D721Med (cell line): Measurements from ENCODE around the gene PRKCA.

ENCODE experiments used
- DNase-seq: peaks from one replicate; pipeline ENCODE4 v3.0.0; 2011; ENCODE audit warnings: low spot score; ENCODE audit not compliant: insufficient read length
- FAIRE-seq: peaks from 2 replicates; lab custom pipeline; 2011; peaks lifted over from hg19 to GRCh38; lab: Jason Lieb, UNC
- CTCF ChIP-seq: IDR thresholded peaks from 2 replicates; pipeline ENCODE4 v1.5.1; 2012; ENCODE audit warnings: mild to moderate bottlenecking, control low read depth; ENCODE audit not compliant: insufficient read depth; ENCODE audit errors: missing control alignments

PRKCA gene

GRCh38 chr17:66727634-66728570 is 425.5 kb downstream of the PRKCA start:
- TF ChIP-seq CTCF, result peak; percentile 99
- FAIRE-seq (no peak), DNase-seq (peak; percentile 65)

GRCh38 chr17:66730461-66730923 is 428.1 kb downstream of the PRKCA start:
- TF ChIP-seq CTCF, result no peak
- FAIRE-seq (no peak), DNase-seq (no peak)

GRCh38 chr17:66733759-66734158 is 431.3 kb downstream of the PRKCA start:
- TF ChIP-seq CTCF, result no peak
- FAIRE-seq, result no peak
- no peak for DNase-seq

GRCh38 chr17:66734186-66734943 is 432.0 kb downstream of the PRKCA start:
- DNase-seq, result no peak
- no peak for FAIRE-seq
- no peak for TF ChIP-seq CTCF

- no peak for DNase-seq
- no peak for FAIRE-seq
- TF ChIP-seq CTCF, result peak; percentile 21
Observed at GRCh38 chr17:66737524-66737923, 435.1 kb downstream of the PRKCA start.

GRCh38 chr17:66738301-66738700 is 435.9 kb downstream of the PRKCA start:
- no peak for FAIRE-seq
- no peak for DNase-seq
- no peak for TF ChIP-seq CTCF
